Right lobe of liver (tissue), 6 donors: ENCODE results near the gene ANK2. TPM values are rescaled to one million over a fixed set of nuclear protein-coding genes. Genes with fewer than 3 reads are reported as not detected.

Experiments used
- ATAC-seq, 4 donors: fragments of 200-7000 bp; cut with Tn5 transposase; one replicate each; pipeline ENCODE4 v1.9.1; 2020; ENCODE audit warnings: mild to moderate bottlenecking in 4 of 4, moderate library complexity in 4 of 4
- DNase-seq, 3 donors: peaks; one replicate each; pipeline ENCODE4 v3.0.0-alpha.2; 2020
- H3K27ac ChIP-seq, 3 donors: fragments of 200-600 bp; one replicate each; pipeline ENCODE4 v1.8.0; 2022
- H3K27me3 ChIP-seq, 2 donors: fragments of 200-600 bp; one replicate each; pipeline ENCODE4 v1.8.0; 2022
- H3K36me3 ChIP-seq, 4 donors: fragments of 200-600 bp; sonication (generic) in 1 of 4; one replicate each; pipeline versions ENCODE4 v1.5.1 to v1.8.0; 2017 to 2022; ENCODE audit warnings: control low read depth in 1 of 4
- H3K4me1 ChIP-seq, 4 donors: fragments of 200-600 bp; sonication (generic) in 1 of 4; one replicate each; pipeline versions ENCODE4 v1.5.1 to v1.8.0; 2017 to 2022; ENCODE audit warnings: control low read depth in 1 of 4
- H3K4me3 ChIP-seq, 3 donors: fragments of 200-600 bp; one replicate each; pipeline ENCODE4 v1.8.0; 2022
- H3K9me3 ChIP-seq, 4 donors: fragments of 200-600 bp; sonication (generic) in 1 of 4; one replicate each; pipeline versions ENCODE4 v1.5.1 to v1.8.0; 2017 to 2022; ENCODE audit warnings: control low read depth in 1 of 4
- CTCF ChIP-seq, 4 donors: fragments of 200-600 bp in 3 of 4; fragments of 450-650 bp in 1 of 4; IDR thresholded peaks; one replicate each; pipeline versions ENCODE4 v1.5.1 to v1.8.0; 2016 to 2022; ENCODE audit warnings: antibody characterized with exemption in 4 of 4, mild to moderate bottlenecking in 2 of 4
- POLR2A ChIP-seq: fragments of 450-650 bp; IDR thresholded peaks from one replicate; pipeline ENCODE4 v1.6.1; 2017; ENCODE audit warnings: antibody characterized with exemption, mild to moderate bottlenecking
- WGBS: methylation state at CpG from one replicate; pipeline ENCODE4 v1.1.6; 2018; ENCODE audit warnings: low coverage, low lambda C conversion rate; ENCODE audit not compliant: insufficient coverage; ENCODE audit errors: missing lambda C conversion rate; 5-methylcytosine and 5-hydroxymethylcytosine counted together
- intact Hi-C, 2 donors: fragments of 100-400 bp; cut with DNase I; formaldehyde crosslinking; loops; one replicate each; pipeline versions ENCODE4 v1.11.2 to v1.14.1; 2022
- total RNA-seq, 6 experiments: library from RNA; depleted of rRNA in 2 of 6; stranded (reverse); fragments of >200 nt in 2 of 6; fragmentation: NEBNext Ultra II Directional in 3 of 6; extraction: Animal tissue kit (Norgen Biotek cat#: 25700) in 3 of 6; gene quantifications; one replicate each; pipeline versions ENCODE4 v1.1.0 to v1.2.4, GENCODE V29; 2016 to 2023
- donor health status: DM: no; HTN: yes; CAD: no.
- donor health status: DM: no; HTN: no; CAD: no.
- donor health status: DM: no; HTN: no; CAD: no.
- donor health status: DM: no; HTN: yes; CAD: no.
- donor health status: DM: no; HTN: yes; CAD: no.

ANK2 gene
- total RNA-seq, 6 experiments from 2014 or later = 0.61 to 1.7 (median 1.1) TPM

GRCh38 chr4:113404167-113404571, 354.7 kb downstream of the ANK2 start:
- H3K4me1 ChIP-seq = peaks cover 0 to 44% (median 13%) of the 10 kb centered on the region in 4 donors
- WGBS = 28% methylated on average over 2 of the region's 4 CpGs
- H3K9me3 ChIP-seq = no peaks in the 10 kb centered on the region
- H3K27ac ChIP-seq = peak overlapping the region; percentile 30 to 96 (median 71)
- H3K27me3 ChIP-seq = no peaks in the 10 kb centered on the region
- TF ChIP-seq POLR2A = no peak
- no peak for TF ChIP-seq CTCF (IDR thresholded peaks at IDR 0.05)
- no peaks in the 10 kb centered on the region for H3K36me3 ChIP-seq
- peak; percentile 81 to 91 (median 88) for ATAC-seq
- DNase-seq = peak in 1 of 3 donors; percentile 70
- intact Hi-C loops = no loop called here
- no peak overlapping the region for H3K4me3 ChIP-seq

GRCh38 chr4:113404841-113405240, 355.4 kb downstream of the ANK2 start:
- peak overlapping the region; percentile 16 to 96 (median 71) for H3K27ac ChIP-seq
- ATAC-seq (peak; percentile 13 to 58 (median 46)), DNase-seq (no peak)
- no peaks in the 10 kb centered on the region for H3K9me3 ChIP-seq
- peaks cover 0 to 44% (median 13%) of the 10 kb centered on the region in 4 donors for H3K4me1 ChIP-seq
- H3K4me3 ChIP-seq = no peak overlapping the region
- no peaks in the 10 kb centered on the region for H3K27me3 ChIP-seq
- TF ChIP-seq POLR2A (no peak), CTCF (IDR thresholded peaks at IDR 0.05) (no peak)
- H3K36me3 ChIP-seq = no peaks in the 10 kb centered on the region
- intact Hi-C loops = loop anchor here in 1 of 2 donors (5.0 kb wide), 1 partner anchor 357 kb away; the partner anchor contains the start of gene CAMK2D
- WGBS = no CpG with 5 or more reads among the region's 2 CpGs

- Histone ChIP-seq H3K4me3 (peak overlapping the region in 2 of 3 donors; percentile 33 to 34), H3K27ac (peak overlapping the region; percentile 14 to 96 (median 71))
- 51% methylated on average over 5 of the region's 7 CpGs for WGBS
Measured at GRCh38 chr4:113405874-113406722, 356.6 kb downstream of the ANK2 start.

GRCh38 chr4:113406723-113407016, 357.2 kb downstream of the ANK2 start:
- Histone ChIP-seq H3K36me3 (no peaks in the 10 kb centered on the region), H3K9me3 (no peaks in the 10 kb centered on the region), H3K4me3 (peak overlapping the region in 2 of 3 donors; percentile 33 to 34), H3K27me3 (no peaks in the 10 kb centered on the region), H3K27ac (peak overlapping the region; percentile 14 to 96 (median 71)), H3K4me1 (peaks cover 0 to 50% (median 17%) of the 10 kb centered on the region in 4 donors)
- peak in 1 of 3 donors; percentile 62 for DNase-seq
- TF ChIP-seq CTCF (IDR thresholded peaks at IDR 0.05) (no peak), POLR2A (no peak)
- peak; percentile 57 to 72 (median 68) for ATAC-seq
- intact Hi-C loops = loop anchor here in 1 of 2 donors (5.0 kb wide), 1 partner anchor 356 kb away; the partner anchor contains the start of gene CAMK2D
- WGBS = 31% methylated on average over 7 of the region's 7 CpGs

More at GRCh38 chr4:113405874-113406722, 356.6 kb downstream of the ANK2 start:
- H3K9me3 ChIP-seq = no peaks in the 10 kb centered on the region
- DNase-seq (no peak), ATAC-seq (no peak)
- no peaks in the 10 kb centered on the region for H3K36me3 ChIP-seq
- peaks cover 0 to 44% (median 14%) of the 10 kb centered on the region in 4 donors for H3K4me1 ChIP-seq
- TF ChIP-seq CTCF (IDR thresholded peaks at IDR 0.05) (no peak), POLR2A (no peak)
- intact Hi-C loops = loop anchor here in 1 of 2 donors (5.0 kb wide), 1 partner anchor 356 kb away; the partner anchor contains the start of gene CAMK2D
- no peaks in the 10 kb centered on the region for H3K27me3 ChIP-seq
